ENCODE results near the gene EDNRA.

DNA sequence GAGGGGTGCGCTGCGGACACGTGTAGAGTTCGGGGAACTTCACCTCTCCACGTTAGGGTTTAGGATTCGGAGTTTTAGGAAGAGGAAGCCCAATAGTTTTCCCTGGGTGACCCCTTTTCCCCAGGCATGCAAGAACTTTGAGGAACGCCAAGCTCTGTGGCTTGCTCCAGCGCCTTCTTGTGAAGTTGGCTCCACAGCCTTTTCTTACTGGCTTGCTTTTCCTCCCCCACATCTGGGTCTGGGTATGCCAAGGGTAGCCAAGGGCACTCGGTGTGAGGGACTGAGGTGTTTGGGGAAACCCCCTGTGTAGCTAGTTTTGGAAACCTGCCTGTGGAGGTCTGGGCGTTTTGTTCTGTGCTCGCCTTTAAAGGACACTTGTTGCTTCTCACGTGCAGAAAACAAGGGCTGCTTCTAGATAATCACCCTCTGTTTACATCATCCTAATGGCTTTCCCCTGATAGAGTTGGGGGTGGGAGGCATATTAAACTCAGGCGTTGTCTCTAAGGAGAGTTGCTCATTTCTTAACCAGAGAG, 746 bp downstream of the EDNRA start:
- TF ChIP-seq ZFP3 (CRISPR knock-in tag; IDR thresholded peaks at IDR 0.05) (no peak), ARNTL (CRISPR knock-in tag; IDR thresholded peaks at IDR 0.05; ENCODE audit: borderline replicate concordance, low read depth) (no peak), PATZ1 (CRISPR knock-in tag; IDR thresholded peaks at IDR 0.05; ENCODE audit: borderline replicate concordance) (no peak), ESRRG (CRISPR knock-in tag; IDR thresholded peaks at IDR 0.05) (no peak), RARB (CRISPR knock-in tag; IDR thresholded peaks at IDR 0.05) (no peak), TSHZ2 (CRISPR knock-in tag; IDR thresholded peaks at IDR 0.05) (no peak)
